Measurements from ENCODE around the gene CCDC92. TPM values are rescaled to one million over a fixed set of nuclear protein-coding genes. Genes with fewer than 3 reads are reported as not detected.

The CCDC92 gene
- total RNA-seq, 2 experiments from 2014 or later, result 11.5 to 12.7 TPM

DNA sequence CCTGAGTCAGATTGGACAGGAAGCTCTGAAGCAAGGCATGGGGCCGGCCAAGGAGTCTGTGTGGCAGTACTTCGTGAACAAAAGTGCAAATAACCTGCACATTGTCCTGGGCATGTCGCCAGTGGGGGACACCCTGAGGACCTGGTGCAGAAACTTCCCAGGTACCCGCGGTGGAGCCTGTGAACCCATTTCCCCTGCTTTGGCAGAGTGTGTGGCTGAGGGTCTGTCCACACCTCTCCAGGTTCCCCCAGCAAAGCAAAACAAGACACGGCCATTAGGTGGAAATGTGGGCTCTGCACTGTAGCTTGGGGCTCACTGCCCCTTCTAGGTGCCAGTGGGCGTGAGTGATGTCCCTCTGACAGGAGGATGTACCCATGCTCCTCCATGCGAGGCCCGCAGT is 79.4 kb downstream of the CCDC92 start:
- no peaks in the 10 kb centered on the region for H3K27me3 ChIP-seq (ENCODE audit: control insufficient read depth in 1 of 2, insufficient read depth in 2 of 2, low read length in 2 of 2)
- TF ChIP-seq CTCF (IDR thresholded peaks at IDR 0.05), result no peak
- ChIA-PET CTCF (no interaction called here), POLR2A (no interaction called here)
- H3K36me3 Mint-ChIP-seq (ENCODE audit: low read depth), result no peaks in the 10 kb centered on the region
- intact Hi-C loops (cut with DNase I, micrococcal nuclease), result no loop called here
- H3K4me3 Mint-ChIP-seq, result no peak overlapping the region
- no peak overlapping the region for H3K4me3 ChIP-seq (ENCODE audit: low read length)
- no peaks in the 10 kb centered on the region for H3K4me1 ChIP-seq (ENCODE audit: insufficient read depth, low read length)
- H3K27ac ChIP-seq (ENCODE audit: low read depth in 1 of 2, low read length in 2 of 2), result no peak overlapping the region
- no peaks in the 10 kb centered on the region for H3K36me3 ChIP-seq (ENCODE audit: insufficient read depth, low read length)
- DNase-seq (no peak), ATAC-seq (ENCODE audit: poor library complexity) (no peak)
- H3K4me1 Mint-ChIP-seq (ENCODE audit: low read depth), result no peaks in the 10 kb centered on the region
- no peaks in the 10 kb centered on the region for H3K9me3 Mint-ChIP-seq
- H3K27ac Mint-ChIP-seq, result no peak overlapping the region
- H3K27me3 Mint-ChIP-seq, result no peaks in the 10 kb centered on the region
- H3K9me3 ChIP-seq (ENCODE audit: control insufficient read depth in 1 of 2, insufficient read depth in 1 of 2, low read length in 2 of 2), result no peaks in the 10 kb centered on the region

DNA sequence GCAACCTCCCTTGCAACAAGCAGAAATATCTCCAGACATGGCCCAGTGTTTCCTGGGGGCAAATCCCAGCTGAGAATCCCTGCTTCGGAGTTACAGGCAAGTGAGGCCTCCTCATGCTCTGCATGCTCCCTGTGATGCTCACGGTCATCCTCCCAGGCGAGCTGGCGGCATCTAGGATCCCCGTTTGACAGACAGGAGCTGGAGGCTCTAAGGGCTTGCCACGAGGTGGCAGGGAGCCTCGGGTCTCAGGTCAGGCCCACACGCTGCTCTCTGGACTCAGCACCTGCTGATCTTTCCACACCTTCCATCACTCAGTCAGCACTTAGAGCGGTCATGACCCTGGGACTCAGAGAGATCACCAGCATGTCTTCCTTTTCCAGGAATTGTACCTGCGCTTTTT is 79.8 kb downstream of the CCDC92 start:
- no peaks in the 10 kb centered on the region for H3K36me3 Mint-ChIP-seq (ENCODE audit: low read depth)
- no peak for TF ChIP-seq CTCF (IDR thresholded peaks at IDR 0.05)
- H3K4me3 Mint-ChIP-seq, result no peak overlapping the region
- no peaks in the 10 kb centered on the region for H3K27me3 Mint-ChIP-seq
- no peak overlapping the region for H3K4me3 ChIP-seq (ENCODE audit: low read length)
- no peaks in the 10 kb centered on the region for H3K9me3 ChIP-seq (ENCODE audit: control insufficient read depth in 1 of 2, insufficient read depth in 1 of 2, low read length in 2 of 2)
- no peaks in the 10 kb centered on the region for H3K4me1 Mint-ChIP-seq (ENCODE audit: low read depth)
- ChIA-PET POLR2A (no interaction called here), CTCF (no interaction called here)
- ATAC-seq (ENCODE audit: poor library complexity) (no peak), DNase-seq (no peak)
- no peak overlapping the region for H3K27ac Mint-ChIP-seq
- no peaks in the 10 kb centered on the region for H3K36me3 ChIP-seq (ENCODE audit: insufficient read depth, low read length)
- no peaks in the 10 kb centered on the region for H3K27me3 ChIP-seq (ENCODE audit: control insufficient read depth in 1 of 2, insufficient read depth in 2 of 2, low read length in 2 of 2)
- H3K27ac ChIP-seq (ENCODE audit: low read depth in 1 of 2, low read length in 2 of 2), result no peak overlapping the region
- no peaks in the 10 kb centered on the region for H3K9me3 Mint-ChIP-seq
- intact Hi-C loops (cut with DNase I, micrococcal nuclease), result no loop called here
- H3K4me1 ChIP-seq (ENCODE audit: insufficient read depth, low read length), result no peaks in the 10 kb centered on the region

GRCh38 chr12:123892180-123892559 is 80.5 kb downstream of the CCDC92 start:
- Mint-ChIP-seq H3K4me1 (ENCODE audit: low read depth) (no peaks in the 10 kb centered on the region), H3K27me3 (no peaks in the 10 kb centered on the region), H3K9me3 (no peaks in the 10 kb centered on the region), H3K36me3 (ENCODE audit: low read depth) (no peaks in the 10 kb centered on the region), H3K4me3 (no peak overlapping the region), H3K27ac (no peak overlapping the region)
- peaks cover 0 to under 1% of the 10 kb centered on the region in 2 experiments for H3K27me3 ChIP-seq (ENCODE audit: control insufficient read depth in 1 of 2, insufficient read depth in 2 of 2, low read length in 2 of 2)
- H3K4me3 ChIP-seq (ENCODE audit: low read length), result no peak overlapping the region
- no peaks in the 10 kb centered on the region for H3K36me3 ChIP-seq (ENCODE audit: insufficient read depth, low read length)
- H3K27ac ChIP-seq (ENCODE audit: low read depth in 1 of 2, low read length in 2 of 2), result no peak overlapping the region
- no peak for TF ChIP-seq CTCF (IDR thresholded peaks at IDR 0.05)
- POLR2A ChIA-PET, result no interaction called here
- intact Hi-C loops (cut with DNase I, micrococcal nuclease), result no loop called here
- DNase-seq (no peak), ATAC-seq (ENCODE audit: poor library complexity) (no peak)
- CTCF ChIA-PET, result no interaction called here
- no peaks in the 10 kb centered on the region for H3K4me1 ChIP-seq (ENCODE audit: insufficient read depth, low read length)
- H3K9me3 ChIP-seq (ENCODE audit: control insufficient read depth in 1 of 2, insufficient read depth in 1 of 2, low read length in 2 of 2), result no peaks in the 10 kb centered on the region
